Stomach (tissue), 9 donors: ENCODE results near the gene SIGLEC8. TPM values are rescaled to one million over a fixed set of nuclear protein-coding genes. Genes with fewer than 3 reads are reported as not detected.

ENCODE experiments used
- DNase-seq, 2 donors: peaks; one replicate each; pipeline versions ENCODE4 v3.0.0 to v3.0.0-alpha.2; 2013 to 2019
- H3K27ac ChIP-seq, 5 donors: fragments of 200-600 bp in 4 of 5; sonication (generic) in 4 of 5; one replicate each; pipeline ENCODE4 v1.5.1; 2013 to 2019; ENCODE audit warnings: mild to moderate bottlenecking in 1 of 5, moderate library complexity in 1 of 5
- H3K27me3 ChIP-seq, 3 donors: fragments of 200-600 bp; sonication (generic); one replicate each; pipeline ENCODE4 v1.5.1; 2017 to 2019; ENCODE audit warnings: mixed run types in 1 of 3
- H3K36me3 ChIP-seq, 4 donors: fragments of 200-600 bp; sonication (generic); 1 replicate in 3 of 4; 2 replicates in 1 of 4; pipeline ENCODE4 v1.5.1; 2016 to 2019
- H3K4me1 ChIP-seq, 4 donors: fragments of 200-600 bp; sonication (generic); one replicate each; pipeline ENCODE4 v1.5.1; 2016 to 2019
- H3K4me3 ChIP-seq, 4 donors: fragments of 200-600 bp; sonication (generic) in 3 of 4; one replicate each; pipeline ENCODE4 v1.5.1; 2016 to 2019; ENCODE audit warnings: mild to moderate bottlenecking in 1 of 4
- H3K9me3 ChIP-seq, 4 donors: fragments of 200-600 bp; sonication (generic); one replicate each; pipeline ENCODE4 v1.5.1; 2016 to 2019
- CTCF ChIP-seq, 7 experiments: fragments of 450-650 bp in 4 of 7; fragments of 200-600 bp in 3 of 7; sonication (generic) in 3 of 7; IDR thresholded peaks; one replicate each; pipeline ENCODE4 v1.5.1; 2016 to 2019; ENCODE audit warnings: antibody characterized with exemption in 7 of 7, control low read depth in 2 of 7, mild to moderate bottlenecking in 1 of 7
- EP300 ChIP-seq: sonication (generic); formaldehyde crosslinking; IDR thresholded peaks from one replicate; pipeline ENCODE4 v1.6.1; 2017; ENCODE audit warnings: antibody characterized with exemption
- POLR2A ChIP-seq, 4 donors: fragments of 450-650 bp; IDR thresholded peaks; one replicate each; pipeline ENCODE4 v1.6.1; 2016; ENCODE audit warnings: antibody characterized with exemption in 4 of 4, control low read depth in 2 of 4, mild to moderate bottlenecking in 1 of 4, moderate library complexity in 1 of 4
- POLR2AphosphoS5 ChIP-seq, 3 donors: sonication (generic); formaldehyde crosslinking; IDR thresholded peaks; one replicate each; pipeline ENCODE4 v1.6.1; 2016; ENCODE audit warnings: antibody characterized with exemption in 3 of 3
- WGBS, 5 donors: extraction: QIAGEN DNeasy Blood & Tissue Kit in 3 of 5; methylation state at CpG; one replicate each; pipeline versions ENCODE4 v1.1.5 to v1.1.7; 2013 to 2018; 5-methylcytosine and 5-hydroxymethylcytosine counted together
- intact Hi-C: fragments of 100-400 bp; cut with DNase I; formaldehyde crosslinking; loops from one replicate; pipeline ENCODE4 v1.15.1; 2023; ENCODE audit warnings: low total_unique reads
- polyA plus RNA-seq, 3 donors: library from polyadenylated mRNA; stranded (reverse); fragments of 200-250 nt; gene quantifications; one replicate each; pipeline ENCODE4 v1.2.3, GENCODE V29; 2013
- total RNA-seq, 5 donors: library from RNA; depleted of rRNA; stranded (reverse); fragments of >200 nt; gene quantifications; one replicate each; pipeline versions ENCODE4 v1.1.0 to v1.2.3, GENCODE V29; 2014 to 2016
- donor health status: healthy with polysubstance abuse.
- donor health status: Bipolar disorder and iron deficiency.
- donor health status: healthy.

Gene SIGLEC8
- total and polyA plus RNA-seq, 8 donors, result 0.20 to 2.3 (median 1.1) TPM; not detected in 3

GRCh38 chr19:51440846-51441409 lies 17.3 kb downstream of the SIGLEC8 start:
- Histone ChIP-seq H3K27ac (peak overlapping the region in 2 of 5 donors; percentile 10 to 11), H3K4me1 (peaks cover 0 to 4% (median 0%) of the 10 kb centered on the region in 4 donors), H3K4me3 (peak overlapping the region in 2 of 4 donors; percentile 9 to 16), H3K9me3 (no peaks in the 10 kb centered on the region), H3K27me3 (peaks cover 0 to 66% (median 7%) of the 10 kb centered on the region in 3 donors), H3K36me3 (no peaks in the 10 kb centered on the region)
- WGBS, 5 donors, result 32 to 43% (median 39%) methylated on average over 10 to 11 of the region's 11 CpGs
- intact Hi-C loops, result no loop called here
- DNase-seq, result no peak
- TF ChIP-seq EP300, result no peak
- TF ChIP-seq POLR2A (IDR thresholded peaks at IDR 0.05), result no peak
- no peak for TF ChIP-seq CTCF (IDR thresholded peaks at IDR 0.05)
- TF ChIP-seq POLR2AphosphoS5 (IDR thresholded peaks at IDR 0.05), result no peak

- Histone ChIP-seq H3K36me3 (no peaks in the 10 kb centered on the region), H3K4me3 (no peak overlapping the region), H3K4me1 (peaks cover 0 to 4% (median 0%) of the 10 kb centered on the region in 4 donors), H3K27me3 (peaks cover 0 to 67% (median 7%) of the 10 kb centered on the region in 3 donors), H3K27ac (no peak overlapping the region), H3K9me3 (no peaks in the 10 kb centered on the region)
- intact Hi-C loops, result no loop called here
- WGBS, 5 donors, result 53 to 70% (median 62%) methylated on average over 2 of the region's 2 CpGs
- no peak for TF ChIP-seq EP300
- no peak for TF ChIP-seq POLR2A (IDR thresholded peaks at IDR 0.05)
- no peak for TF ChIP-seq POLR2AphosphoS5 (IDR thresholded peaks at IDR 0.05)
- no peak for TF ChIP-seq CTCF (IDR thresholded peaks at IDR 0.05)
- no peak for DNase-seq
Measured at GRCh38 chr19:51440052-51440451, 18.2 kb downstream of the SIGLEC8 start.

- Histone ChIP-seq H3K4me3 (no peak overlapping the region), H3K36me3 (no peaks in the 10 kb centered on the region), H3K27ac (no peak overlapping the region), H3K27me3 (peaks cover 0 to 75% (median 7%) of the 10 kb centered on the region in 3 donors), H3K9me3 (no peaks in the 10 kb centered on the region), H3K4me1 (peaks cover 0 to 4% (median 0%) of the 10 kb centered on the region in 4 donors)
- TF ChIP-seq POLR2A (IDR thresholded peaks at IDR 0.05) (no peak), CTCF (IDR thresholded peaks at IDR 0.05) (peak in 2 of 7 experiments; percentile 10 to 22), POLR2AphosphoS5 (IDR thresholded peaks at IDR 0.05) (no peak), EP300 (no peak)
- intact Hi-C loops, result loop anchor here (10.0 kb wide), 1 partner anchor 104 kb away; no protein-coding TSS in a partner anchor
- WGBS, 5 donors, result 19 to 47% (median 35%) methylated on average over 4 to 5 of the region's 5 CpGs
- peak in 1 of 2 donors; percentile 62 for DNase-seq
Measured at GRCh38 chr19:51439021-51439465, 19.2 kb downstream of the SIGLEC8 start.

- no peak for DNase-seq
- Histone ChIP-seq H3K4me1 (peaks cover 0 to 4% (median 0%) of the 10 kb centered on the region in 4 donors), H3K27ac (no peak overlapping the region), H3K36me3 (no peaks in the 10 kb centered on the region), H3K4me3 (no peak overlapping the region), H3K9me3 (no peaks in the 10 kb centered on the region), H3K27me3 (peaks cover 0 to 44% (median 4%) of the 10 kb centered on the region in 3 donors)
- WGBS, 5 donors, result 59 to 84% (median 74%) methylated on average over 1 of the region's 1 CpG
- TF ChIP-seq EP300, result no peak
- intact Hi-C loops, result loop anchor here (10.0 kb wide), 1 partner anchor 100 kb away; no protein-coding TSS in a partner anchor
Measured at GRCh38 chr19:51434456-51434855, 23.8 kb downstream of the SIGLEC8 start.

GRCh38 chr19:51433043-51433442 lies 25.2 kb downstream of the SIGLEC8 start:
- H3K9me3 ChIP-seq, result no peaks in the 10 kb centered on the region
- intact Hi-C loops, result loop anchor here (10.0 kb wide), 1 partner anchor 98 kb away; no protein-coding TSS in a partner anchor
- no peak for DNase-seq
- no peak overlapping the region for H3K27ac ChIP-seq
- no peak overlapping the region for H3K4me3 ChIP-seq
- TF ChIP-seq CTCF (IDR thresholded peaks at IDR 0.05), result no peak
- TF ChIP-seq EP300, result no peak
- TF ChIP-seq POLR2A (IDR thresholded peaks at IDR 0.05), result no peak
- no peak for TF ChIP-seq POLR2AphosphoS5 (IDR thresholded peaks at IDR 0.05)
- no peaks in the 10 kb centered on the region for H3K36me3 ChIP-seq
- H3K4me1 ChIP-seq, result no peaks in the 10 kb centered on the region
- H3K27me3 ChIP-seq, result peaks cover 0 to 31% (median 0%) of the 10 kb centered on the region in 3 donors
- WGBS, 5 donors, result 47 to 65% (median 53%) methylated on average over 4 of the region's 4 CpGs
